ENCODE data around the gene GNL1. TPM values are rescaled to one million over a fixed set of nuclear protein-coding genes. Genes with fewer than 3 reads are reported as not detected.
A peak's percentile ranks its signal among the peaks of the same experiment; 100 is the strongest.
"Not testable (repeated sequence)": the region's sequence is repeated elsewhere in the genome, so short reads cannot be mapped to it uniquely, and the experiment has no call there.

Gene GNL1
- total RNA-seq, 1 donor from 2014 or later = 28.1 TPM

DNA sequence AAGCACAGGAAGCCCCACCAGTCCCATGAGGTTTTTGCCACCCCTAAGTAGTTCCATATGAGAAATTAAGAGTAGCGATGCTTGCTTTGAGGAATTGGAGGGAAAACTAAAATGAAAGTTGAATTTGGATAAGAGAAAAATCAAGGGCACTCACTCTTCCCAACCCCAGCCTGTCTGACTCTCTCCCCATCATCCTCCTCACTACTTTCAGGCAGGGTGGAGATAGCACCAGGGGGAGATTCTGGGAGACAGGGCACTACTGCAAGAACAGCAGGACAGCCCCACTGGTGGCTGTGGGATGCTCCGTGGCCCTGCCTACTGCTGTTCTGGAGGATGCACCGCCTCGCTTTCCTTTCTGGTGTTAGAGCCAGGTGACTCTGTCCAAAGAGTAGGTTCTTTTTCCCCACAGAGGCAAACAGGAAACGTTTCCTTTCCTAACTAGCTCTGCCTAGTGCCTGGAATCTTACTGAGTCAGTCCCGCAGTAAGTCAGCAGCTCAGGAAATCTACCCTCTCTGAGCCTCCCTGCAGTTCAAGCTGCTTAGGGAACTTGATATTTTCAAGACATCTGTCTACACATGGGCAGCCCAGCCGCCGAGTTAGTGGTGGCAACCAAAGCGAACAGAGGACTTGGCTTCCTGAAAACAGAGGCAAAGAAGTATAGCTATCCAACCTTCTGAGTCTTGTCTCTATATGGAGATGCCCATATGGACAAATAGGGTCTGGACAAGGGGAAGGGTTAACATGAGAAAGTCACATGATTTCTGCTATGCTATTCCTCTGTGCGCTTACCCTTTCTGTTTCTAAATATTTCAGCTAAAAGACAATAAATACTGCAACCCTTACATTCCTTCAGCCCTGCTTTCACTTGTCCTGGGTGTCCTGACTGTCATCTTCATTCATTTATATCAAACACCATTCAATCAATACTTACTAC is 55.6 kb downstream of the GNL1 start:
- no peak for DNase-seq (ENCODE audit: low spot score in 2 of 2)
- no peak for FAIRE-seq

GRCh38 chr6:30498705-30499104 is 57.6 kb downstream of the GNL1 start:
- not testable (repeated sequence) for DNase-seq (ENCODE audit: low spot score in 2 of 2); FAIRE-seq

DNA sequence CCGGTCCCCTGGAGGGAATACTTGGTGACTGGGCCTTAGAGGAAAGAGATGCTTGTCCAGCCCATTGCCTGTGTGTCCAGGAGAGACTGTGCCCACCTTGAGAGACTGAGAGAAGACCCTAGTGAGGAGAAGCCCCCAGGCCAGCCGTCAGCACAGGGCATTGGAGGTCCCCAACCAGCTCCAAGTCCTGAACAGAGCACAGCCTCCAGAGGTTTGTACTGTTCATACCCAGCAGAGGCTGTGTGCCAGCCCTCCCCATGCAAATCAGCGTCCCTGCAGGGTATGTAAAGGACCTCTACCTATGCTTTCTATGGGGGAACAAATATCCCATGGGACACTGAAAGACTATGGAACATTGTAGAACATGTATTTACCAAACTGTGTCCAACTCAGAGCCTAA is 58.6 kb downstream of the GNL1 start:
- DNase-seq (ENCODE audit: low spot score in 2 of 2) (no peak), FAIRE-seq (no peak)

GRCh38 chr6:30497261-30497599 is 59.1 kb downstream of the GNL1 start:
- not testable (repeated sequence) for FAIRE-seq

GRCh38 chr6:30495993-30496392 is 60.3 kb downstream of the GNL1 start:
- DNase-seq (ENCODE audit: low spot score in 2 of 2) = no peak
- no peak for FAIRE-seq

More at GRCh38 chr6:30497261-30497599, 59.1 kb downstream of the GNL1 start:
- not testable (repeated sequence) for DNase-seq (ENCODE audit: low spot score in 2 of 2)

DNA sequence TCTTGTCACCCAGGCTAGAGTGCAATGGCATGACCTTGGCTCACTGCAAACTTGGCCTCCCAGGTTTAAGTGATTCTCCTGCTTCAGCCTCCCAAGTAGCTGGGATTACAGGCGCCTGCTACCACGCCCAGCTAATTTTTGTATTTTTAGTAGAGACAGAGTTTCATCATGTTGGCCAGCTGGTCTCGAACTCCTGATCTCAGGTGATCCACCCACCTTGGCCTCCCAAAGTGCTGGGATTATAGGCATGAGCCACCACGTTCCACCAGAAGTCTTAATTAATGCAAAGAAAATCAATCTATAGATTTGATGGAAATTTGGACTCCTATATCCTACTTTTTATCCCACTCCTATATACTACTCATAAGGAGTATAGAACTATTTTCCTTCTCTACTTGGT is 61.2 kb downstream of the GNL1 start:
- FAIRE-seq; DNase-seq (ENCODE audit: low spot score in 2 of 2): not testable (repeated sequence)

DNA sequence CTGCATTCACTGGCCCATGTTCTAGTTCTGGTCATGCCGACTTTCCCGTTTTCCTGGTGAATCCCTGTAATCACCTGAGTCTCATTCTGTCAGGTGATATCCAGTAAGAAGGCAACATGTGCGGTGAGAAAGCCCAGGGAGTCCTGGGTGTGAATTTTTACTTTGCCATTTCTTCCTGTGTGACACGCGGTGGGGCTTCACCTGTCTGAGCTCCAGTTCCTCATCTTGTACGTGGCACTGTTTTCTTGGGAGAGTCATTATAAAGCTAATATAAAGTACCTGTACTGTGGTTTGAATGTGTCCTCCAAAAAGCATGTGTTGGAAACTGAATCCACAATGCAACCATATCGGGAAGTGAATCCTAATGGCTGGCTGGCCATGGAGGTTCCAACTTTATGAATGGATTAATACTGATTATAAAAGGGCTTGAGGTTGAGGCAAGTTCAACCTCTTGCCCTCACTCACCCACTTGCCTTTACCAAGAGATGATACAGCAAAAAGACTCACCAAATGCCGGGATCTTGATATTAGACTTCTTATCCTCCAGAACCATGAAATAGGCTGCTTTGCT is 61.9 kb downstream of the GNL1 start:
- no peak for FAIRE-seq
- no peak for DNase-seq (ENCODE audit: low spot score in 2 of 2)

DNA sequence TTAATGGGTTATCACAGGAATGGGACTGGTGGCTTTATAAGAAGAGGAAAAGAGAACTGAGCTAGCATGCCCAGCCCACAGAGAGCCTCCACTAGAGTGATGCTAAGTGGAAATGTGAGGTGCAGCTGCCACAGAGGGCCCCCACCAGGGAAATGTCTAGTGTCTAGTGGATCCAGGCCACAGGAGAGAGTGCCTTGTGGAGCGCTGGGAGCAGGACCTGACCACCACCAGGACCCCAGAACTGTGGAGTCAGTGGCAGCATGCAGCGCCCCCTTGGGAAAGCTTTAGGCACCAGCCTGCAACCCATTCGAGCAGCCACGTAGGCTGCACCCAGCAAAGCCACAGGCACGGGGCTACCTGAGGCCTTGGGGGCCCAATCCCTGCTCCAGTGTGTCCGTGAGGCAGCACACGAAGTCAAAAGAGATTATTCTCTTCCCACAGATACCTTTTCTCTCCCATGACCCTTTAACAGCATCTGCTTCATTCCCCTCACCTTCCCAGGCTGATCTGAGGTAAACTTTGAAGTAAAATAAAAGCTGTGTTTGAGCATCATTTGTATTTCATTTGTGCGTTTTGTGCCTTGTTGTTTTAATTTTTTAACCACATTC is 62.5 kb downstream of the GNL1 start:
- FAIRE-seq = no peak

GRCh38 chr6:30491991-30492952 is 64.0 kb downstream of the GNL1 start:
- no peak for DNase-seq (ENCODE audit: low spot score in 2 of 2)
- no peak for FAIRE-seq

More for the DNA sequence above, 62.5 kb downstream of the GNL1 start:
- no peak for DNase-seq (ENCODE audit: low spot score in 2 of 2)

Small RNAs within 50 kb of the gene (small RNA-seq; reads per million reads assigned to genes)
- gene MIR877 = 0.56 reads per million, percentile 44 among the genes with 10 or more reads in this experiment

Other genes starting within 250 kb of the GNL1 start
- 9.8 TPM for gene TRIM39, start 229.6 kb downstream of the GNL1 start, total RNA-seq
- gene RPP21, start 211.3 kb downstream of the GNL1 start, total RNA-seq = 23.2 TPM
- gene HLA-E, start 67.0 kb downstream of the GNL1 start, total RNA-seq = 25.7 TPM
- gene PRR3, start 806 bp upstream of the GNL1 start, total RNA-seq = 12.2 TPM
- 18.8 TPM for gene ABCF1, start 15.0 kb upstream of the GNL1 start, total RNA-seq
- gene PPP1R10, start 60.8 kb upstream of the GNL1 start, total RNA-seq = 43.6 TPM
- 53.0 TPM for gene MRPS18B, start 61.4 kb upstream of the GNL1 start, total RNA-seq
- gene ATAT1, start 70.4 kb upstream of the GNL1 start, total RNA-seq = 40.4 TPM
- 23.2 TPM for gene C6orf136, start 90.6 kb upstream of the GNL1 start, total RNA-seq
- gene DHX16, start 116.5 kb upstream of the GNL1 start, total RNA-seq = 22.4 TPM
- gene PPP1R18, start 130.2 kb upstream of the GNL1 start, total RNA-seq = 44.0 TPM
- gene NRM, start 134.5 kb upstream of the GNL1 start, total RNA-seq = 0.41 TPM
- gene MDC1, start 160.8 kb upstream of the GNL1 start, total RNA-seq = 4.1 TPM
- 1,325 TPM for gene TUBB, start 163.9 kb upstream of the GNL1 start, total RNA-seq
- gene FLOT1, start 186.2 kb upstream of the GNL1 start, total RNA-seq = 46.9 TPM
- 2.4 TPM for gene IER3, start 188.1 kb upstream of the GNL1 start, total RNA-seq

Measured in frontal cortex (tissue), 4 donors.